Measurements from ENCODE around the gene TNPO1.

DNA sequence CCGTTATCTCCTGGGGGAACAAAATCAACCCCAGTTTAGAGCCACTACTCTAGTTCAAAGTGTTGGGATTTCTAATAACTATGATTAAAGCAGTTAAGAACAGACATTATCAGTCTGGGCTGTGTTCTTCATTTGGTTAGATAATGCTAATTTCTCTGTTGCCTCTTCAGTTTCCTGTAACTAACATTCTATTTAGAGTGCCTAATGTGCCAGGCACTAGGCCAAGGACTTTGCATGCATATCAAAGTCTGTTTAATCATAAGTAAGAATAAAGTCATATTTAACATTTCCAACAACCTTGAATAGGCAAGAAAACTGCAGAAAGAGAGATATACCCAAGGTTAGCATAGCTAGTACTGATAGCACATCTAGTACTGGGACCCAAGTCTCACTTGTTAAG, 68.4 kb downstream of the TNPO1 start:
- no peak for TF ChIP-seq YY1 (IDR thresholded peaks at IDR 0.05; ENCODE audit: insufficient read depth, insufficient read length)
- no peak for TF ChIP-seq SUZ12 (IDR thresholded peaks at IDR 0.05; ENCODE audit: extremely low read depth, insufficient read depth, insufficient read length)

Measured in NT2/D1 (cell line).